ENCODE results near the gene ITGA11.

The ITGA11 gene

GRCh38 chr15:68466876-68467275, 34.9 kb upstream of the ITGA11 start:
- no peaks in the 10 kb centered on the region for H3K9me3 ChIP-seq (ENCODE audit: control insufficient read depth, insufficient read depth, low read length)
- H3K4me3 ChIP-seq (ENCODE audit: low read depth, low read length) = no peak overlapping the region
- no peaks in the 10 kb centered on the region for H3K36me3 ChIP-seq (ENCODE audit: control insufficient read depth, insufficient read depth, low read length)
- H3K27me3 ChIP-seq (ENCODE audit: control insufficient read depth, insufficient read depth, low read length) = no peaks in the 10 kb centered on the region
- H3K9ac ChIP-seq (ENCODE audit: low read depth, low read length) = no peak overlapping the region
- no peaks in the 10 kb centered on the region for H3K4me1 ChIP-seq (ENCODE audit: control insufficient read depth, insufficient read depth, low read length)

DNA sequence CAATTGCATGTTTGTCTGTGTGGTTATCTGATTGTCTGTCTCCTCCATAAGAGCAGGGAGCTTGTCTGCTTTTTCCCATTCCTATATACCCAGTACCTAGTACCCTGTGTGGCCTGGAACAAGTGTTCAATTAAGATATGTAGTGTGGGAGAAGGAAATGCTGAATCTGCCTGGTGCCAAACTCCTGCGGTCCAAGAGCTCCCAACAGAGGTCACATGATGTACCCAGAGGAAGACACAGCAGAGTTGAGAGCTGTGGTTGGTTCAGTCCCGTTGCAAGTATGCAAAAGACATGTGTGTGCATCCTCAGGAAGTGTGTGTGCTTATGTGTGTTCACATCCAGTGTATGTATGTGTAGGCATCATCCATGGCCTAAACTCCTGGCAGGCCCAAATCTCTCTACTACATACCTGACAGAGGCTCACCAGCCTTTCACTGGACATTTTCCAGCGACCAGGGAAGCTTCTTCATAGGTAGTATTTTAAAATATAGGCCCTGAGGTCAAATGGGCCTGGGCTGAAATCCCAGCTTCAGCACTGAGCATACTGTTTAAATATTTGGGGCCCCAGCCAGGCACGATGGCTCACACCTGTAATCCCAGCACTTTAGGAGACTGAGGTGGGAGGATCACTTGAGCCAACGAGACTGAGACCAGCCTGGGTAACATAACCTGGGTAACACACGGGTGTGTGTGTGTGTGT, 34.0 kb upstream of the ITGA11 start:
- Histone ChIP-seq H3K4me1 (ENCODE audit: control insufficient read depth, insufficient read depth, low read length) (no peaks in the 10 kb centered on the region), H3K9ac (ENCODE audit: low read depth, low read length) (no peak overlapping the region), H3K36me3 (ENCODE audit: control insufficient read depth, insufficient read depth, low read length) (no peaks in the 10 kb centered on the region), H3K27me3 (ENCODE audit: control insufficient read depth, insufficient read depth, low read length) (no peaks in the 10 kb centered on the region), H3K9me3 (ENCODE audit: control insufficient read depth, insufficient read depth, low read length) (no peaks in the 10 kb centered on the region), H3K4me3 (ENCODE audit: low read depth, low read length) (no peak overlapping the region)

DNA sequence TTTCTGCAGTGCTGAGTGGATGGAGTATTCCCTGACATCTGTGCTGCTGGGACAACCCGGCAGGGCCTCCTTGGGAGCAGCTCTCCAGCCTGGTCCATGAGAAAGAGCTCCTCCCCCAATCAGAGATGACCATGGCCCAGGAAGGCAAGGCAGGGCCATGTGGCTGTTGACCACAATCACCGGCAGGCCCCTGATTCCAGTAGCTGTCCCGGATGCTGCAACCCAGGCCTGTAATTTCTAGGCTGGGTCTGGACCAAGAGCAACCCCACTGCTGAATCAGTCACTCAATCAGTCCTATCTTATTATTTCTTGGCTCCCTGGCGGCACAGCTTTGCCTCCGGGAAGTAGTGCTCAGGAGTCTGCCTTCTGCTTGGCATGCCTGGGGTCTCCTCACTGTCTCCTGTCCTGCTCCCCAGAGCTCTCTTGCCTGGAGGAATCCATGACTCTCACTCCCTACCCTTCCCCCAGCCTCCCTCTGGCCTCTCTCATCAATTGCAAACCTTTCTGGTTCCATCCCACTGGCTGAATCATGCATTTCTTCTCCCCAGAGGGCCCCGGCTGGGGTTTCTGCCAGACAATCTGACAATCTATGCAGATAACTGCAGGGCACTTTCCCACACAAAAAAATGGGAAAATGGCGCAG, 32.6 kb upstream of the ITGA11 start:
- Histone ChIP-seq H3K4me1 (ENCODE audit: control insufficient read depth, insufficient read depth, low read length) (no peaks in the 10 kb centered on the region), H3K4me3 (ENCODE audit: low read depth, low read length) (no peak overlapping the region)

GRCh38 chr15:68463996-68464395, 32.0 kb upstream of the ITGA11 start:
- Histone ChIP-seq H3K9me3 (ENCODE audit: control insufficient read depth, insufficient read depth, low read length) (no peaks in the 10 kb centered on the region), H3K36me3 (ENCODE audit: control insufficient read depth, insufficient read depth, low read length) (no peaks in the 10 kb centered on the region), H3K27me3 (ENCODE audit: control insufficient read depth, insufficient read depth, low read length) (no peaks in the 10 kb centered on the region), H3K4me3 (ENCODE audit: low read depth, low read length) (no peak overlapping the region), H3K4me1 (ENCODE audit: control insufficient read depth, insufficient read depth, low read length) (no peaks in the 10 kb centered on the region), H3K9ac (ENCODE audit: low read depth, low read length) (no peak overlapping the region)

More for the DNA sequence above, 32.6 kb upstream of the ITGA11 start:
- no peaks in the 10 kb centered on the region for H3K36me3 ChIP-seq (ENCODE audit: control insufficient read depth, insufficient read depth, low read length)
- no peak overlapping the region for H3K9ac ChIP-seq (ENCODE audit: low read depth, low read length)
- no peaks in the 10 kb centered on the region for H3K27me3 ChIP-seq (ENCODE audit: control insufficient read depth, insufficient read depth, low read length)
- H3K9me3 ChIP-seq (ENCODE audit: control insufficient read depth, insufficient read depth, low read length) = no peaks in the 10 kb centered on the region

- no peaks in the 10 kb centered on the region for H3K36me3 ChIP-seq (ENCODE audit: control insufficient read depth, insufficient read depth, low read length)
- no peaks in the 10 kb centered on the region for H3K27me3 ChIP-seq (ENCODE audit: control insufficient read depth, insufficient read depth, low read length)
- H3K4me3 ChIP-seq (ENCODE audit: low read depth, low read length) = no peak overlapping the region
Measured at GRCh38 chr15:68463444-68463843, 31.5 kb upstream of the ITGA11 start.

GRCh38 chr15:68460166-68460565, 28.2 kb upstream of the ITGA11 start:
- H3K9ac ChIP-seq (ENCODE audit: low read depth, low read length) = no peak overlapping the region
- H3K4me3 ChIP-seq (ENCODE audit: low read depth, low read length) = no peak overlapping the region
- H3K9me3 ChIP-seq (ENCODE audit: control insufficient read depth, insufficient read depth, low read length) = no peaks in the 10 kb centered on the region
- no peaks in the 10 kb centered on the region for H3K36me3 ChIP-seq (ENCODE audit: control insufficient read depth, insufficient read depth, low read length)
- H3K27me3 ChIP-seq (ENCODE audit: control insufficient read depth, insufficient read depth, low read length) = no peaks in the 10 kb centered on the region
- H3K4me1 ChIP-seq (ENCODE audit: control insufficient read depth, insufficient read depth, low read length) = no peaks in the 10 kb centered on the region

More at GRCh38 chr15:68463444-68463843, 31.5 kb upstream of the ITGA11 start:
- Histone ChIP-seq H3K4me1 (ENCODE audit: control insufficient read depth, insufficient read depth, low read length) (no peaks in the 10 kb centered on the region), H3K9me3 (ENCODE audit: control insufficient read depth, insufficient read depth, low read length) (no peaks in the 10 kb centered on the region), H3K9ac (ENCODE audit: low read depth, low read length) (no peak overlapping the region)

GRCh38 chr15:68450192-68450591, 18.2 kb upstream of the ITGA11 start:
- Histone ChIP-seq H3K36me3 (ENCODE audit: control insufficient read depth, insufficient read depth, low read length) (no peaks in the 10 kb centered on the region), H3K4me1 (ENCODE audit: control insufficient read depth, insufficient read depth, low read length) (no peaks in the 10 kb centered on the region)

DNA sequence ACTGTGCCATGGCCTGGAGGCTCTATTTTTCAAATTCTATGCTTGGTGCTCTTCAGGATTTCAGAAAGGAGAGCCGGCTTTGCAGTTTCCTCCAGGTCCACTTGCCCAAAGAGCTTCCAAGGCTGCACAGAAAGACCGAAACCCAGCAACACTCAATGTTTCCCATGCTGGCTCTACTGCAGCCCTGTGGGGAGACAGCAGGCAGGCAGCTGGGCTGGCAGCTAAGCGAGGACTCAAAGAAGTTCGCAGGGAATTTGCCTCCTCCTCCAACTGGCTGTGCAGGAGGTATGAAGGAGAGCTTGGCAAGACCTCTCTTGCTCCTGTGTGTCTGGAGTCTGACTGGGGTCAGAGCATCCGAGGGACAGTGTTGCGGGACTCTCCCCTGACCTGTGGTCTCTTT, 17.4 kb upstream of the ITGA11 start:
- Histone ChIP-seq H3K36me3 (ENCODE audit: control insufficient read depth, insufficient read depth, low read length) (no peaks in the 10 kb centered on the region), H3K9ac (ENCODE audit: low read depth, low read length) (no peak overlapping the region), H3K27me3 (ENCODE audit: control insufficient read depth, insufficient read depth, low read length) (peaks cover 3% of the 10 kb centered on the region), H3K4me1 (ENCODE audit: control insufficient read depth, insufficient read depth, low read length) (no peaks in the 10 kb centered on the region), H3K9me3 (ENCODE audit: control insufficient read depth, insufficient read depth, low read length) (no peaks in the 10 kb centered on the region), H3K4me3 (ENCODE audit: low read depth, low read length) (no peak overlapping the region)

More at GRCh38 chr15:68450192-68450591, 18.2 kb upstream of the ITGA11 start:
- H3K27me3 ChIP-seq (ENCODE audit: control insufficient read depth, insufficient read depth, low read length) = peaks cover 3% of the 10 kb centered on the region
- H3K9ac ChIP-seq (ENCODE audit: low read depth, low read length) = no peak overlapping the region
- H3K9me3 ChIP-seq (ENCODE audit: control insufficient read depth, insufficient read depth, low read length) = no peaks in the 10 kb centered on the region
- no peak overlapping the region for H3K4me3 ChIP-seq (ENCODE audit: low read depth, low read length)

DNA sequence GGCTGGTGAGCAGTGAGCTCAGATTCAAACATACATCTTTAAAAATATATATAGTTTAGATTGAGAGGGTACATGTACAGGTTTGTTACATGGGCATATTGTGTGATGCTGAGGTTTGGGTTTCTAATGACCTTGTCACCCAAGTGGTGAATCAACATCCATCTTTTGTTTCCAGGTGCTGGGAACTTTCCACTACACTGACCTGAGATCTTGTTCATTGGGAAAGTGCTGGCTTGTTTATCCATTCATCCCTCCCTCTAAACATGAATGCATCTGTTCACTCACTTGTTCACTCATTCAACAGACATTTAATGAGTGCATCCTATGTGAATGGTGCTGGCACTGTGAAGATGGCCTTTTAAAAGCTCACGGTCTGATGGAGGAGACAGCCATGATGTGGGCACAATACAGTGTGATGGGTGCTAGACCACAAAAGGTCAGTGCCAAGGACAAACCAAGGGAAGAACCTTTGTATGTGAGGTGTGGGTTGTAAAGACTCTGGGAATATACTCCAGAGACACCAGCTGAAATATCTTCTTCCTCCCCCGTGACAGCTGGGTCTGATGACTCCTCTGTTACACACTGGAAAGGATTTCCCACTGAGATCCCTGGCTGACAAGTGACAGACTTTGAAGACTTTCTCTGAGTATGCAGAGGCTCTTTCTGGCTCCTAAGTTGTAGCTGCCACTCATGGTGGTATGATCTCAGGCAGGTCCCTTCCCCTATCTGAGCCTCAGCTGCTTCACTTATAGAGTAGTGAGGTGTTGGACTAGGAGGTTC, 16.2 kb upstream of the ITGA11 start:
- H3K4me3 ChIP-seq (ENCODE audit: low read depth, low read length) = no peak overlapping the region
- H3K36me3 ChIP-seq (ENCODE audit: control insufficient read depth, insufficient read depth, low read length) = no peaks in the 10 kb centered on the region
- H3K27me3 ChIP-seq (ENCODE audit: control insufficient read depth, insufficient read depth, low read length) = peaks cover 3% of the 10 kb centered on the region
- H3K9ac ChIP-seq (ENCODE audit: low read depth, low read length) = no peak overlapping the region
- H3K4me1 ChIP-seq (ENCODE audit: control insufficient read depth, insufficient read depth, low read length) = no peaks in the 10 kb centered on the region
- H3K9me3 ChIP-seq (ENCODE audit: control insufficient read depth, insufficient read depth, low read length) = no peaks in the 10 kb centered on the region

DNA sequence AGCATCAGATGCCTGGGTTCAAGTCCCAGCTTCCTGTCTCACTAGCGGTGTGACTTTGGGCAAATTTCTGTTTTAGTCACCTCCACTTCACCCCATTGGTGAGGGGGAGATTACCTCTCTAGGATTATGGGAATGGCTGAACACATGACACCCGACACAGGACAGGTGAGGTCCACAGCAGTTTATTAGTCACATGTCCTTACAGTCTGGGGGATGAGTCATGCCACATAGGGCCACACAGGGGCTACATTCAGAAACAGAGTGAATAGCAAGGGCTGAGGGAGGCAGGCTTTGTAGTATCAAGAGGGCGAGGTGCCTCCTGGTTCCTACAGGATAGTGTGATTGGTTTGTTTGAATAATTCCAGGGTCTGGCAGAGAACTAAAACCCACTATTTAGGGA, 15.2 kb upstream of the ITGA11 start:
- peaks cover 3% of the 10 kb centered on the region for H3K27me3 ChIP-seq (ENCODE audit: control insufficient read depth, insufficient read depth, low read length)
- no peaks in the 10 kb centered on the region for H3K4me1 ChIP-seq (ENCODE audit: control insufficient read depth, insufficient read depth, low read length)
- H3K36me3 ChIP-seq (ENCODE audit: control insufficient read depth, insufficient read depth, low read length) = no peaks in the 10 kb centered on the region
- no peak overlapping the region for H3K9ac ChIP-seq (ENCODE audit: low read depth, low read length)
- H3K9me3 ChIP-seq (ENCODE audit: control insufficient read depth, insufficient read depth, low read length) = no peaks in the 10 kb centered on the region
- H3K4me3 ChIP-seq (ENCODE audit: low read depth, low read length) = no peak overlapping the region

- Histone ChIP-seq H3K27me3 (ENCODE audit: control insufficient read depth, insufficient read depth, low read length) (peaks cover 3% of the 10 kb centered on the region), H3K9me3 (ENCODE audit: control insufficient read depth, insufficient read depth, low read length) (no peaks in the 10 kb centered on the region), H3K36me3 (ENCODE audit: control insufficient read depth, insufficient read depth, low read length) (no peaks in the 10 kb centered on the region), H3K9ac (ENCODE audit: low read depth, low read length) (no peak overlapping the region), H3K4me3 (ENCODE audit: low read depth, low read length) (no peak overlapping the region), H3K4me1 (ENCODE audit: control insufficient read depth, insufficient read depth, low read length) (no peaks in the 10 kb centered on the region)
Measured at GRCh38 chr15:68445351-68445750, 13.4 kb upstream of the ITGA11 start.

DNA sequence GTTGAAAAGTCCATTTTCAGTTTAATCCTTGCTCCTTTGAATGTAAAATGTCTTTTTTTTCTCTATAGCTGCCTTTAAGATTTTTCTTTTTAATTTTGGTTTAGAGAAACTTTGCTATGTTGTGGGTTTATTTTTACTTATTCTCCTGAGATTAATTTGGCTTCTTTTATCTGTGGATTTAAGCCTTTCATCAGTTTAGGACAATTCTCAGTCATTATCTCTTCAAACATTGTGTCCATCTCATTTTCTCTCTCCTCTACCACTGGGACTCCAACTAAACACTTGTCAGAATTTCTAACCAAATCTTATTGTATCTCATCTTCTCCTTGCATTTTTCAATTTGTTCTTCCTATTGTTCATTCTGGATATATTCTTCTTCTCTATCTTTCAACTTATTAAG, 12.4 kb upstream of the ITGA11 start:
- H3K9me3 ChIP-seq (ENCODE audit: control insufficient read depth, insufficient read depth, low read length) = no peaks in the 10 kb centered on the region
- H3K4me3 ChIP-seq (ENCODE audit: low read depth, low read length) = no peak overlapping the region
- peaks cover 7% of the 10 kb centered on the region for H3K27me3 ChIP-seq (ENCODE audit: control insufficient read depth, insufficient read depth, low read length)
- no peaks in the 10 kb centered on the region for H3K4me1 ChIP-seq (ENCODE audit: control insufficient read depth, insufficient read depth, low read length)
- H3K36me3 ChIP-seq (ENCODE audit: control insufficient read depth, insufficient read depth, low read length) = no peaks in the 10 kb centered on the region
- H3K9ac ChIP-seq (ENCODE audit: low read depth, low read length) = no peak overlapping the region

Measured in iPS-15b (cell line).